MM.1S (cell line): ENCODE results near the gene ATF1.

ENCODE experiments used
- CTCF ChIP-seq: fragments of 300-600 bp; sonication (generic); IDR thresholded peaks from 2 replicates; pipeline ENCODE4 v1.5.1; 2016; ENCODE audit warnings: antibody characterized with exemption, low read length, mixed read lengths
- EZH2 ChIP-seq: fragments of 300-600 bp; sonication (generic); optimal IDR thresholded peaks from 2 replicates; pipeline ENCODE3; 2017; ENCODE audit warnings: low read depth, mild to moderate bottlenecking, antibody characterized with exemption, low read length, mixed read lengths

DNA sequence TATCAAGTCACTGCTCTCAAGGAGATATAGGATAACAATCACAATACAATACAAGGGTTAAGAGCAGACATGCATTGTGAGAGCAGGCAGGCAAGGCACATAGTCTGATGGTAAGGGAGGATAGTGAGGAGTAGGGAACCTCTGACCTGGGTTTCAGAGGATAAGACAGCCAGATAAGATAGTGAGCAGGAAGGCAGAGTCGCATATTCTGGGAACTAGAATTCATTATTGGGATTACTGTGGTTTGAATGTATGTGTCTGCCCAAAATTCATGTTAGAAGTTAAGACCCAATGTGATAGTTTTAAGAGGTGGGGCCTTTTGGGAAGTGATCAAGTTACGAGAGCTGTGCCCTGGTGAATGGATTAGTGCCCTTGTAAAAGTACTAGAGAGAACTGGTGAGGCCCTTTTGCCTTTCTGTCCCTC is 14.4 kb upstream of the ATF1 start:
- no peak for TF ChIP-seq CTCF
- TF ChIP-seq EZH2 = no peak
